ENCODE results near the gene MARVELD1. TPM values are rescaled to one million over a fixed set of nuclear protein-coding genes. Genes with fewer than 3 reads are reported as not detected.

Gene MARVELD1
- total and polyA plus RNA-seq, 8 donors, result 5.7 to 21.0 (median 10.9) TPM

DNA sequence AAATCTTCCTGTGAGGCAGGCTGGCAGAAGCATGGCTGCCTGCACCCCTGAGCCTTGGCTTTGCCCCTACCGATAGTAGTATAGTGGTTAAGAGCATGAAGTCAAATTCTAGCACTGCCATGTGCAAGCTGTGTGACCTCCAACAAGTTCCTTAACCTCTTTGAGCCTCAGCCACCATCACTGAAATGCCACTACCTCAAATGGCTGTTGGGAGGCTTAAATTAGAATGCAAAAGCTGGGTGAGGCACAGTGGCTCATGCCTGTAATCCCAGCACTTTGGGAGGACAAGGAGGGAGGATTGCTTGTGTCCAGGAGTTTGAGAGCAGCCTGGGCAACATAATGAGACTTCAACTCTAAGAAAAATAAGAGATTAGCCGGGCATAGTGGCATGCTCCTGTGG, 49.9 kb downstream of the MARVELD1 start:
- intact Hi-C loops (cut with DNase I; ENCODE audit: low total_unique reads), result no loop called here
- WGBS, 5 donors, result 81 to 96% (median 90%) methylated on average over 2 of the region's 2 CpGs
- H3K9me3 ChIP-seq, result no peaks in the 10 kb centered on the region
- H3K27ac ChIP-seq, result no peak overlapping the region
- H3K4me1 ChIP-seq, result no peaks in the 10 kb centered on the region
- DNase-seq, result no peak
- H3K27me3 ChIP-seq, result peaks cover 0 to 15% (median 0%) of the 10 kb centered on the region in 3 donors
- H3K4me3 ChIP-seq, result no peak overlapping the region
- TF ChIP-seq, protein P1, sequence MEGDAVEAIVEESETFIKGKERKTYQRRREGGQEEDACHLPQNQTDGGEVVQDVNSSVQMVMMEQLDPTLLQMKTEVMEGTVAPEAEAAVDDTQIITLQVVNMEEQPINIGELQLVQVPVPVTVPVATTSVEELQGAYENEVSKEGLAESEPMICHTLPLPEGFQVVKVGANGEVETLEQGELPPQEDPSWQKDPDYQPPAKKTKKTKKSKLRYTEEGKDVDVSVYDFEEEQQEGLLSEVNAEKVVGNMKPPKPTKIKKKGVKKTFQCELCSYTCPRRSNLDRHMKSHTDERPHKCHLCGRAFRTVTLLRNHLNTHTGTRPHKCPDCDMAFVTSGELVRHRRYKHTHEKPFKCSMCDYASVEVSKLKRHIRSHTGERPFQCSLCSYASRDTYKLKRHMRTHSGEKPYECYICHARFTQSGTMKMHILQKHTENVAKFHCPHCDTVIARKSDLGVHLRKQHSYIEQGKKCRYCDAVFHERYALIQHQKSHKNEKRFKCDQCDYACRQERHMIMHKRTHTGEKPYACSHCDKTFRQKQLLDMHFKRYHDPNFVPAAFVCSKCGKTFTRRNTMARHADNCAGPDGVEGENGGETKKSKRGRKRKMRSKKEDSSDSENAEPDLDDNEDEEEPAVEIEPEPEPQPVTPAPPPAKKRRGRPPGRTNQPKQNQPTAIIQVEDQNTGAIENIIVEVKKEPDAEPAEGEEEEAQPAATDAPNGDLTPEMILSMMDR (IDR thresholded peaks at IDR 0.05), result no peak
- TF ChIP-seq POLR2AphosphoS5 (IDR thresholded peaks at IDR 0.05) (no peak), POLR2A (IDR thresholded peaks at IDR 0.05) (no peak), EP300 (IDR thresholded peaks at IDR 0.05) (no peak)
- peaks cover 21 to 47% (median 46%) of the 10 kb centered on the region in 4 donors for H3K36me3 ChIP-seq

DNA sequence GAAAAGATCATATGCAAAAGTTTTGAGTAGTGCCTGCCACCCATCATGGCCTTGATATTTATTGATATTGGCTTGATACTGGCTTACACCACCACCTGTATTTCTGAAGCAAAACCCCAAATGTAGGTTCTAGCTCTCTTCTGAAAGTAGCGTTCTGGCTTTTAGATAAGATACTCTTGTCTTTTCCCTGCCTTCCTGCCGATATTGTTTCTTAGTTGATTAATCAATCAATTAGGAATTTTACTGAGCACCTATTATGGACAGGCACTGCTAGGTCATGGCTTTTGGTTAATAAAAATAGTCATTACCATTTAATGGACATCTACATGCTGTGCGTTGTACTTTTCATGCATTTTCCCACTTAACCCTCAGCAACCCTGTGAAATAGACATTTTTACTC, 50.4 kb downstream of the MARVELD1 start:
- no peak for DNase-seq
- intact Hi-C loops (cut with DNase I; ENCODE audit: low total_unique reads), result no loop called here
- H3K9me3 ChIP-seq, result no peaks in the 10 kb centered on the region
- H3K27me3 ChIP-seq, result peaks cover 0 to 20% (median 2%) of the 10 kb centered on the region in 3 donors
- WGBS, 5 donors, result 84 to 95% (median 89%) methylated on average over 3 of the region's 3 CpGs
- no peak overlapping the region for H3K27ac ChIP-seq
- peaks cover 21 to 42% (median 41%) of the 10 kb centered on the region in 4 donors for H3K36me3 ChIP-seq
- H3K4me1 ChIP-seq, result no peaks in the 10 kb centered on the region
- TF ChIP-seq POLR2AphosphoS5 (IDR thresholded peaks at IDR 0.05), result no peak
- no peak for TF ChIP-seq POLR2A (IDR thresholded peaks at IDR 0.05)
- TF ChIP-seq EP300 (IDR thresholded peaks at IDR 0.05), result no peak
- TF ChIP-seq, protein P1 (IDR thresholded peaks at IDR 0.05), result no peak
- no peak overlapping the region for H3K4me3 ChIP-seq

DNA sequence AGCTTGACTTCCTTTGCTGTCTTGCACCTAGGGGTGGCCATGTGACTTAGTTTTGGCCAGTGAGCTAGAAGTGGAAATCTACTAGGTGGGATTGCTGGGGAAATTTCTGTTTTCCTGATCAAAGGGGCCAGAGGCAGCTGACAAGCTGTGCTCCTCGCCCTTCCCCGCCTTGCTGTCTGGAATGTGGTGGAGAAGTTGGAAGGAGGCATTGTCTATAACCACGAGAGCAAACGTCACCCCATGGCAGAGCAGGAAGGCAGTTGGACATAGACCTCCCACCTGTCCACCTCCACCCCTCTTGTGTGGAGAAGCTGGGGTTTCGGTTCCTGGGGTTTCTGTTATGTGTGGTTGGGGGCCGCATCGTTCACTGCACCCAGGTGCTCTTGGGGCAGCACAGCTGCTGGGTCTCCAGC, 51.0 kb downstream of the MARVELD1 start:
- intact Hi-C loops (cut with DNase I; ENCODE audit: low total_unique reads), result no loop called here
- Histone ChIP-seq H3K27me3 (peaks cover 0 to 26% (median 8%) of the 10 kb centered on the region in 3 donors), H3K4me1 (no peaks in the 10 kb centered on the region), H3K36me3 (peaks cover 18 to 36% (median 35%) of the 10 kb centered on the region in 4 donors), H3K4me3 (no peak overlapping the region), H3K27ac (no peak overlapping the region), H3K9me3 (no peaks in the 10 kb centered on the region)
- TF ChIP-seq EP300 (IDR thresholded peaks at IDR 0.05) (no peak), POLR2AphosphoS5 (IDR thresholded peaks at IDR 0.05) (no peak), POLR2A (IDR thresholded peaks at IDR 0.05) (no peak)
- TF ChIP-seq, protein P1 (IDR thresholded peaks at IDR 0.05), result no peak
- peak in 1 of 2 donors; percentile 36 for DNase-seq
- 59 to 73% (median 61%) methylated on average over 6 to 7 of the region's 7 CpGs for WGBS, 5 donors

DNA sequence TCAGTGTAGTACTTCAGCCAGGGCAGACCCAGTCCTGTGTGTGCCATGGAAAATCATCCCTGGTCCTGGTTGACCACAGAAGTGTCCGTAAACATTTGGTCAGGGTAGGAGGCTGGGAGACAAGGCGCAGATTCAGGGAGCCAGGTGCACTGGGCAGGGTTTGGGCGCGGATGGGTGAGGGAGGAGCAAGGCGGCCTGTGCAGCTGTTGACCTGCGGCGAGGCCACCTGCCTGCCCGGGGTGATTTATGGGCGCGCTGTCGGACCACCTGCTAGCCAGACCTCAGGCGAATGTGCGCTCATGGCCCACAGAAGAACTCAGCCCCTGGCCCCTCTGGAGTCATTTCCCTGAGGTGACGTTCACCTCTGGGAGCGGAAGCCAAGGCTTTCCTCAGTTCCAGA, 51.7 kb downstream of the MARVELD1 start:
- TF ChIP-seq, protein P1 (IDR thresholded peaks at IDR 0.05), result no peak
- no peak for TF ChIP-seq EP300 (IDR thresholded peaks at IDR 0.05)
- no peak for TF ChIP-seq POLR2A (IDR thresholded peaks at IDR 0.05)
- no peak for TF ChIP-seq POLR2AphosphoS5 (IDR thresholded peaks at IDR 0.05)
- WGBS, 5 donors, result 76 to 100% (median 90%) methylated on average over 1 to 15 of the region's 15 CpGs
- intact Hi-C loops (cut with DNase I; ENCODE audit: low total_unique reads), result no loop called here
- Histone ChIP-seq H3K9me3 (no peaks in the 10 kb centered on the region), H3K27me3 (peaks cover 0 to 33% (median 14%) of the 10 kb centered on the region in 3 donors), H3K36me3 (peaks cover 12 to 30% (median 28%) of the 10 kb centered on the region in 4 donors), H3K4me1 (no peaks in the 10 kb centered on the region), H3K27ac (no peak overlapping the region), H3K4me3 (no peak overlapping the region)
- DNase-seq, result peak in 1 of 2 donors; percentile 40

Measured in stomach (tissue), 9 donors.